GM12873 (cell line): ENCODE measurements around the gene PDP2.
A peak's percentile ranks its signal among the peaks of the same experiment; 100 is the strongest.

Experiments used
- CTCF ChIP-seq: IDR thresholded peaks from 2 replicates; pipeline ENCODE4 v1.5.1; 2012; ENCODE audit warnings: low read depth, mild to moderate bottlenecking, moderate library complexity, low read length, control low read depth; ENCODE audit not compliant: insufficient read depth; ENCODE audit errors: missing control alignments

The PDP2 gene

GRCh38 chr16:66924527-66925321 is 44.4 kb downstream of the PDP2 start:
- TF ChIP-seq CTCF: peak; percentile 47

GRCh38 chr16:66925322-66925840 is 45.1 kb downstream of the PDP2 start, which contains the start of gene RRAD:
RRAD (minus strand) TSS chr16:66925535; CDS start chr16:66925179, 356 bp downstream.
- TF ChIP-seq CTCF: no peak

- TF ChIP-seq CTCF: no peak
Observed at GRCh38 chr16:66926171-66926947, 46.0 kb downstream of the PDP2 start.

GRCh38 chr16:66926961-66927436 is 46.7 kb downstream of the PDP2 start:
- no peak for TF ChIP-seq CTCF

- TF ChIP-seq CTCF: no peak
Observed at GRCh38 chr16:66927918-66928649, 47.8 kb downstream of the PDP2 start.

- TF ChIP-seq CTCF: peak; percentile 61
Observed at GRCh38 chr16:66928702-66929388, 48.5 kb downstream of the PDP2 start.
